ENCODE results near the gene TMED6. TPM values are rescaled to one million over a fixed set of nuclear protein-coding genes. Genes with fewer than 3 reads are reported as not detected.

Gene TMED6
- total RNA-seq, 1 experiment from 2014 or later = 0.72 TPM

GRCh38 chr16:69349536-69349935, 2.0 kb downstream of the TMED6 start:
- ChIA-PET POLR2A (no interaction called here), CTCF (interaction anchor here (0.5 kb wide), 1 partner anchor 428 kb away, joined by 4 read pairs; no protein-coding TSS in a partner anchor)
- TF ChIP-seq NFE2L1 (CRISPR knock-in tag; IDR thresholded peaks at IDR 0.05) = no peak
- peak; percentile 16; the same call in 1 of the 2 replicates for TF ChIP-seq USF2 (CRISPR knock-in tag; IDR thresholded peaks at IDR 0.05)
- TF ChIP-seq KAT7 (CRISPR knock-in tag; IDR thresholded peaks at IDR 0.05; ENCODE audit: borderline replicate concordance) = no peak
- TF ChIP-seq E2F5 (CRISPR knock-in tag; IDR thresholded peaks at IDR 0.05) = no peak
- TF ChIP-seq ZNF138 (CRISPR knock-in tag; conservative IDR thresholded peaks at IDR 0.05) = no peak
- TF ChIP-seq CTCF (IDR thresholded peaks at IDR 0.05) = no peak
- no peak for TF ChIP-seq CREM (CRISPR knock-in tag; IDR thresholded peaks at IDR 0.05)
- no peak for TF ChIP-seq GRHL2 (CRISPR knock-in tag; IDR thresholded peaks at IDR 0.05; ENCODE audit: insufficient replicate concordance, severe bottlenecking)
- no peak for TF ChIP-seq RELA (CRISPR knock-in tag; IDR thresholded peaks at IDR 0.05; ENCODE audit: borderline replicate concordance)
- no peak for DNase-seq (ENCODE audit: low spot score)
- Mint-ChIP-seq H3K9me3 (no peaks in the 10 kb centered on the region), H3K27me3 (ENCODE audit: low read depth) (no peaks in the 10 kb centered on the region), H3K4me3 (no peak overlapping the region), H3K27ac (no peak overlapping the region), H3K36me3 (no peaks in the 10 kb centered on the region), H3K4me1 (no peaks in the 10 kb centered on the region)
- ATAC-seq = no peak

- ATAC-seq (no peak), DNase-seq (ENCODE audit: low spot score) (no peak)
- Mint-ChIP-seq H3K4me1 (no peaks in the 10 kb centered on the region), H3K27me3 (ENCODE audit: low read depth) (no peaks in the 10 kb centered on the region), H3K9me3 (no peaks in the 10 kb centered on the region), H3K27ac (no peak overlapping the region), H3K36me3 (peaks cover 4% of the 10 kb centered on the region), H3K4me3 (no peak overlapping the region)
- TF ChIP-seq OVOL2 (CRISPR knock-in tag; IDR thresholded peaks at IDR 0.05; ENCODE audit: borderline replicate concordance) (no peak), ZNF416 (CRISPR knock-in tag; IDR thresholded peaks at IDR 0.05) (no peak)
- CTCF ChIA-PET = no interaction called here
- POLR2A ChIA-PET = no interaction called here
Measured at GRCh38 chr16:69348222-69348621, 3.4 kb downstream of the TMED6 start.

- H3K36me3 Mint-ChIP-seq = peaks cover 13% of the 10 kb centered on the region
- no peaks in the 10 kb centered on the region for H3K27me3 Mint-ChIP-seq (ENCODE audit: low read depth)
- no peaks in the 10 kb centered on the region for H3K9me3 Mint-ChIP-seq
- no peak overlapping the region for H3K4me3 Mint-ChIP-seq
- CTCF ChIA-PET = no interaction called here
- no peaks in the 10 kb centered on the region for H3K4me1 Mint-ChIP-seq
- no peak overlapping the region for H3K27ac Mint-ChIP-seq
- DNase-seq (ENCODE audit: low spot score) (no peak), ATAC-seq (no peak)
- POLR2A ChIA-PET = no interaction called here
- TF ChIP-seq SMAD3 (CRISPR knock-in tag; IDR thresholded peaks at IDR 0.05; ENCODE audit: borderline replicate concordance) (no peak), TCF7 (CRISPR knock-in tag; IDR thresholded peaks at IDR 0.05; ENCODE audit: low read depth) (no peak), TP53 (CRISPR knock-in tag; IDR thresholded peaks at IDR 0.05) (no peak), ERG (CRISPR knock-in tag; IDR thresholded peaks at IDR 0.05) (no peak), ELF4 (CRISPR knock-in tag; IDR thresholded peaks at IDR 0.05; ENCODE audit: low read depth) (no peak), PRRX2 (CRISPR knock-in tag; IDR thresholded peaks at IDR 0.05) (no peak), ZNF512 (CRISPR knock-in tag; IDR thresholded peaks at IDR 0.05; ENCODE audit: borderline replicate concordance) (no peak), MLX (CRISPR knock-in tag; IDR thresholded peaks at IDR 0.05) (no peak), ZNF219 (CRISPR knock-in tag; IDR thresholded peaks at IDR 0.05; ENCODE audit: borderline replicate concordance) (no peak), ZSCAN18 (CRISPR knock-in tag; IDR thresholded peaks at IDR 0.05) (no peak), HMGXB4 (CRISPR knock-in tag; IDR thresholded peaks at IDR 0.05) (no peak), SOX15 (CRISPR knock-in tag; IDR thresholded peaks at IDR 0.05) (no peak), KAT7 (CRISPR knock-in tag; IDR thresholded peaks at IDR 0.05; ENCODE audit: borderline replicate concordance) (no peak)
Measured at GRCh38 chr16:69346683-69347082, 4.9 kb downstream of the TMED6 start.

Measured in WTC11 (cell line).